ENCODE measurements around the gene SRP19. TPM values are rescaled to one million over a fixed set of nuclear protein-coding genes. Genes with fewer than 3 reads are reported as not detected.

SRP19 gene
- total and polyA plus RNA-seq, 2 of the 8 experiments (the other 6 are each of a cell fraction or from before 2014, with no cell fraction given) = 27.5 to 79.9 TPM

DNA sequence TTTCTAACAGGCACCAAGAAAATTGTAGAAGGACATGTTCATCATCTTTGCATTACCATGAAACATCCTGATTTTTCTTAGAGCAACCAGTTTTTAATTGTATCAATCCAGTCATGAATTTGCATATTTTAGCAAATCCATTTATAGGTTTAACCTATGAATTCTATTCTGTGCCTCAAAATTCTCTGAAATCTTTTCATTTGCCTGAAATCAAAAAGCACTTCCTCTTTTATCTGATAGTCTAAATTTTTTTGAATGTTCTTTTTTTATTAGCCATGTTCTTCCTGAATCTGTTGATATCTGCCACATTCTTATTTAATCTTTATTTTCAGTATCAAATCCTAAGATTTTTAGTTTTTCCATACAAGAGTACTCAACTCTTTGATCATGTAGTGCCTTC, 36.9 kb upstream of the SRP19 start:
- H3K4me1 ChIP-seq (replicated peaks in 1 of 4; ENCODE audit: control insufficient read depth in 3 of 4, insufficient read depth in 4 of 4, low read length in 3 of 4) = peaks cover 0 to 2% (median 0%) of the 10 kb centered on the region in 4 experiments; a peak in 1 of 7 replicates
- no peaks in the 10 kb centered on the region for H3K27me3 ChIP-seq (replicated peaks in 1 of 4; ENCODE audit: control insufficient read depth in 3 of 4, extremely low read depth in 1 of 4, insufficient read depth in 3 of 4, low read length in 3 of 4)
- no peak overlapping the region for H3K23ac ChIP-seq (ENCODE audit: insufficient read length)
- H3K4ac ChIP-seq (replicated peaks; ENCODE audit: insufficient read length, low read depth, low read length) = no peak overlapping the region
- H2BK120ac ChIP-seq (replicated peaks; ENCODE audit: low read depth, low read length) = no peak overlapping the region
- no peak overlapping the region for H2AK5ac ChIP-seq (ENCODE audit: low read depth, low read length)
- no peak overlapping the region for H3K9ac ChIP-seq (replicated peaks in 1 of 4; ENCODE audit: extremely low read depth in 1 of 4, low read depth in 3 of 4, low read length in 3 of 4)
- no peak overlapping the region for H2BK20ac ChIP-seq (ENCODE audit: low read length)
- no peak overlapping the region for H4K8ac ChIP-seq (ENCODE audit: extremely low read depth, insufficient read depth, low read length)
- no peaks in the 10 kb centered on the region for H3K9me3 ChIP-seq (ENCODE audit: insufficient read depth in 2 of 2, low read depth in 1 of 2, low read length in 1 of 2)
- H3K4me2 ChIP-seq (ENCODE audit: insufficient read depth in 1 of 2, low read depth in 2 of 2, low read length in 2 of 2) = no peak overlapping the region
- H4K5ac ChIP-seq (ENCODE audit: insufficient read length, low read depth, low read length) = no peak overlapping the region
- H4K91ac ChIP-seq (replicated peaks; ENCODE audit: insufficient read length, low read length) = no peak overlapping the region
- H3K4me3 ChIP-seq (ENCODE audit: extremely low read depth in 1 of 4, insufficient read depth in 2 of 4, low read depth in 3 of 4, low read length in 4 of 4) = no peak overlapping the region
- DNase-seq (ENCODE audit: low read depth in 1 of 2, low spot score in 2 of 2) (no peak), FAIRE-seq (no peak)
- ChIA-PET POLR2A (ENCODE audit: partially characterized antibody) (no interaction called here), CTCF (ENCODE audit: partially characterized antibody) (interaction anchor here (0.8 kb wide), 1 partner anchor 35 kb away, joined by 3 read pairs; no protein-coding TSS in a partner anchor)
- peaks cover 0 to 2% of the 10 kb centered on the region in 2 experiments for H4K20me1 ChIP-seq (replicated peaks in 1 of 2; ENCODE audit: control insufficient read depth in 1 of 2, insufficient read depth in 2 of 2, low read length in 2 of 2)
- H2BK5ac ChIP-seq (ENCODE audit: low read depth, low read length) = no peak overlapping the region
- no peak overlapping the region for H2BK15ac ChIP-seq (ENCODE audit: low read length)
- no peak overlapping the region for H3K14ac ChIP-seq (ENCODE audit: insufficient read length)
- H2AFZ ChIP-seq (ENCODE audit: low read length) = no peak overlapping the region
- H2BK12ac ChIP-seq (ENCODE audit: low read depth, low read length) = no peak overlapping the region
- peaks cover 1% of the 10 kb centered on the region; the same call in 1 of the 2 replicates for H3K23me2 ChIP-seq (ENCODE audit: low read depth, low read length)
- H3K36me3 ChIP-seq (ENCODE audit: control insufficient read depth in 2 of 4, insufficient read depth in 4 of 4, low read length in 3 of 4) = peaks cover 0 to 33% (median 11%) of the 10 kb centered on the region in 4 experiments; a peak in 6 of 8 replicates
- H3K79me2 ChIP-seq (ENCODE audit: control insufficient read depth in 1 of 2, insufficient read depth in 2 of 2, low read length in 2 of 2) = no peaks in the 10 kb centered on the region
- no peak overlapping the region for H3K27ac ChIP-seq (ENCODE audit: low read depth, low read length)
- TF ChIP-seq SRF (IDR thresholded peaks at IDR 0.05; ENCODE audit: low read depth, low read length) (no peak), NANOG (IDR thresholded peaks at IDR 0.05; ENCODE audit: insufficient read depth, low read depth, low read length, poor library complexity, severe bottlenecking) (no peak), FOSL1 (IDR thresholded peaks at IDR 0.05; ENCODE audit: insufficient read depth, low read depth, low read length) (no peak), BCL11A (IDR thresholded peaks at IDR 0.05; ENCODE audit: low read depth in 2 of 2, low read length in 2 of 2) (no peak), SIRT6 (IDR thresholded peaks at IDR 0.05; ENCODE audit: low read length) (no peak), POLR2AphosphoS5 (IDR thresholded peaks at IDR 0.05; ENCODE audit: low read depth, low read length) (no peak), ZNF274 (IDR thresholded peaks at IDR 0.05; ENCODE audit: borderline replicate concordance, extremely low read depth, low read length) (no peak), PHF8 (conservative IDR thresholded peaks at IDR 0.05; ENCODE audit: low read depth, low read length) (no peak), RBBP5 (IDR thresholded peaks at IDR 0.05; ENCODE audit: borderline replicate concordance, low read depth, low read length) (no peak), SAP30 (IDR thresholded peaks at IDR 0.05; ENCODE audit: insufficient read depth, insufficient replicate concordance, low read length) (no peak), RAD21 (IDR thresholded peaks at IDR 0.05 in 1 of 2, conservative IDR thresholded peaks at IDR 0.05 in 1 of 2; ENCODE audit: low read depth in 2 of 2, low read length in 2 of 2) (no peak), NRF1 (IDR thresholded peaks at IDR 0.05; ENCODE audit: low read depth, low read length) (no peak), RXRA (IDR thresholded peaks at IDR 0.05; ENCODE audit: insufficient read depth, low read depth, low read length) (no peak), BACH1 (IDR thresholded peaks at IDR 0.05; ENCODE audit: low read length) (no peak), KDM5A (IDR thresholded peaks at IDR 0.05; ENCODE audit: low read length) (no peak)
- H3K18ac ChIP-seq (ENCODE audit: extremely low read depth, low read length) = no peak overlapping the region
- H3K79me1 ChIP-seq (ENCODE audit: low read depth, low read length) = no peaks in the 10 kb centered on the region
- no peak overlapping the region for H3K56ac ChIP-seq (replicated peaks; ENCODE audit: insufficient read length, low read depth, low read length)
